GM11168 (cell line): ENCODE measurements around the gene IL6R.

Experiments used
- in situ Hi-C: fragments of 300-500 bp; cut with MboI; formaldehyde crosslinking; loops from one replicate; pipeline ENCODE4 v1.12.0; 2022; ENCODE audit warnings: low sequenced_read_pairs; ENCODE audit not compliant: unreplicated experiment

The IL6R gene

GRCh38 chr1:154443274-154444013 lies 38.3 kb downstream of the IL6R start:
- in situ Hi-C loops: no loop called here

GRCh38 chr1:154445040-154445472 lies 39.9 kb downstream of the IL6R start:
- in situ Hi-C loops: no loop called here

- in situ Hi-C loops: no loop called here
Measured at GRCh38 chr1:154446292-154446691, 41.1 kb downstream of the IL6R start.

- in situ Hi-C loops: no loop called here
Measured at GRCh38 chr1:154446789-154447188, 41.6 kb downstream of the IL6R start.

- in situ Hi-C loops: no loop called here
Measured at GRCh38 chr1:154448331-154448811, 43.2 kb downstream of the IL6R start.

- in situ Hi-C loops: no loop called here
Measured at GRCh38 chr1:154453161-154453560, 48.0 kb downstream of the IL6R start.

- in situ Hi-C loops: no loop called here
Measured at GRCh38 chr1:154453574-154454352, 48.6 kb downstream of the IL6R start.

GRCh38 chr1:154454386-154455120 lies 49.4 kb downstream of the IL6R start:
- in situ Hi-C loops: no loop called here

GRCh38 chr1:154456631-154457030 lies 51.5 kb downstream of the IL6R start:
- in situ Hi-C loops: no loop called here

GRCh38 chr1:154459080-154459479 lies 53.9 kb downstream of the IL6R start:
- in situ Hi-C loops: no loop called here

- in situ Hi-C loops: no loop called here
Measured at GRCh38 chr1:154460695-154461260, 55.6 kb downstream of the IL6R start.

- in situ Hi-C loops: no loop called here
Measured at GRCh38 chr1:154463512-154463990, 58.4 kb downstream of the IL6R start.

- in situ Hi-C loops: no loop called here
Measured at GRCh38 chr1:154465621-154466195, 60.6 kb downstream of the IL6R start.

- in situ Hi-C loops: no loop called here
Measured at GRCh38 chr1:154466206-154466605, 61.1 kb downstream of the IL6R start.

GRCh38 chr1:154466921-154467417 lies 61.8 kb downstream of the IL6R start:
- in situ Hi-C loops: no loop called here

GRCh38 chr1:154467434-154468102 lies 62.4 kb downstream of the IL6R start:
- in situ Hi-C loops: no loop called here

GRCh38 chr1:154468535-154469250 lies 63.5 kb downstream of the IL6R start:
- in situ Hi-C loops: no loop called here

GRCh38 chr1:154469844-154470560 lies 64.9 kb downstream of the IL6R start:
- in situ Hi-C loops: no loop called here
